Left lung (tissue), 10 donors: ENCODE results near the gene VPS35. TPM values are rescaled to one million over a fixed set of nuclear protein-coding genes. Genes with fewer than 3 reads are reported as not detected.
A peak's percentile ranks its signal among the peaks of the same experiment; 100 is the strongest.

ENCODE experiments used
- ATAC-seq: fragments of 200-7000 bp; cut with Tn5 transposase; one replicate; pipeline ENCODE4 v1.9.1; 2020; ENCODE audit warnings: moderate library complexity
- DNase-seq, 4 donors: peaks; one replicate each; pipeline ENCODE4 v3.0.0-alpha.2; 2013 to 2020
- H3K27ac ChIP-seq, 2 donors: fragments of 200-600 bp; sonication (generic) in 1 of 2; one replicate each; pipeline versions ENCODE4 v1.5.0 to v1.8.0; 2020 to 2021
- H3K27me3 ChIP-seq, 2 donors: fragments of 200-600 bp; sonication (generic) in 1 of 2; one replicate each; pipeline versions ENCODE4 v1.5.0 to v1.8.0; 2020 to 2021
- H3K36me3 ChIP-seq, 2 donors: fragments of 200-600 bp; sonication (generic) in 1 of 2; one replicate each; pipeline versions ENCODE4 v1.5.0 to v1.8.0; 2020 to 2021
- H3K4me1 ChIP-seq, 2 donors: fragments of 200-600 bp; one replicate each; pipeline ENCODE4 v1.8.0; 2021
- H3K4me3 ChIP-seq, 2 donors: fragments of 200-600 bp; sonication (generic) in 1 of 2; one replicate each; pipeline versions ENCODE4 v1.5.0 to v1.8.0; 2020 to 2021; ENCODE audit warnings: mild to moderate bottlenecking in 1 of 2
- H3K9me3 ChIP-seq, 2 donors: fragments of 200-600 bp; sonication (generic) in 1 of 2; one replicate each; pipeline versions ENCODE4 v1.5.0 to v1.8.0; 2020 to 2021
- intact Hi-C, 2 donors: fragments of 100-400 bp; cut with DNase I; formaldehyde crosslinking; loops; one replicate each; pipeline versions ENCODE4 v1.11.2 to v1.14.2; 2022
- polyA plus RNA-seq, 6 donors: library from polyadenylated mRNA; unstranded; fragments of 120-200 nt; gene quantifications; one replicate each; pipeline ENCODE4 v1.2.1, GENCODE V29; 2013; ENCODE audit not compliant: insufficient read length in 6 of 6
- total RNA-seq, 2 donors: library from RNA; stranded (reverse); fragmentation: NEBNext Ultra II Directional; extraction: Animal tissue kit (Norgen Biotek cat#: 25700); gene quantifications; one replicate each; pipeline ENCODE4 v1.2.1, GENCODE V29; 2021
- TF ChIP-seq, protein P1 (sequence below), 2 donors: fragments of 200-600 bp; sonication (generic) in 1 of 2; IDR thresholded peaks; one replicate each; pipeline versions ENCODE4 v1.5.0 to v1.8.0; 2021; ENCODE audit warnings: antibody characterized with exemption in 2 of 2
- donor health status: DM: no; HTN: yes; CAD: no.
- donor health status: DM: no; HTN: no; CAD: no.

The VPS35 gene
- total and polyA plus RNA-seq, 8 donors = 102 to 161 (median 129) TPM

DNA sequence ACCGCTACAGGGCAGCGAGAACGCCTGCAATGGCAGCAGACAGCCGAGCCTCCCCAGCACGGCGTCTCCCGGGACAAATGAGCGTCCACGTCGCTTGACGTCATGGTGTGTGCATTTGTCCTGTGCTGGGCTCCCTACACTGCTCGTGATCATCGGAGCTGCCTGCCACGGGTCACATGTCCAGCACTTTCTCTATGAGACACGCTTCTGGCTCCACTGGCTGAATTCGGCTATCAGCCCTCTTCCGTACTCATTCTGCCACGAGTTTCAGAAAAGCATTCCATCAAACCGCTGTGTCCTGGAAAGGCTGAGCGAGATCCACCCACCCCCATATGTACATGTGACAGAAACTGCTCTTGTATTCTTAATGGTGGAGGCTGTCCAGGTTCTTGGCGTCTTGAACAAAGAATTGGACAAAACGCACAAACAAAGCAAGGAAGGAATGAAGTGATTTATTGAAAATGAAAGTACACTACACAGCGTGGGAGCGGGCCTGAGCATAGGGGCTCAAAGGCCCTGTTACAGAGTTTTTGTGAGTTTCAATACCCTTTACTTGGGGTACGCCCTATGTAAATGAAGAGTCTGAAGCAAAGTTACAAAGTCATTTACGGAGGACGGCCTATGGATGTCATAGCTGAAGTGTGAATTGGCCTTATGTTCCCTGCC lies 39.3 kb downstream of the VPS35 start:
- H3K27me3 ChIP-seq = no peaks in the 10 kb centered on the region
- H3K27ac ChIP-seq = peak overlapping the region in 1 of 2 donors; percentile 69
- TF ChIP-seq, protein P1, sequence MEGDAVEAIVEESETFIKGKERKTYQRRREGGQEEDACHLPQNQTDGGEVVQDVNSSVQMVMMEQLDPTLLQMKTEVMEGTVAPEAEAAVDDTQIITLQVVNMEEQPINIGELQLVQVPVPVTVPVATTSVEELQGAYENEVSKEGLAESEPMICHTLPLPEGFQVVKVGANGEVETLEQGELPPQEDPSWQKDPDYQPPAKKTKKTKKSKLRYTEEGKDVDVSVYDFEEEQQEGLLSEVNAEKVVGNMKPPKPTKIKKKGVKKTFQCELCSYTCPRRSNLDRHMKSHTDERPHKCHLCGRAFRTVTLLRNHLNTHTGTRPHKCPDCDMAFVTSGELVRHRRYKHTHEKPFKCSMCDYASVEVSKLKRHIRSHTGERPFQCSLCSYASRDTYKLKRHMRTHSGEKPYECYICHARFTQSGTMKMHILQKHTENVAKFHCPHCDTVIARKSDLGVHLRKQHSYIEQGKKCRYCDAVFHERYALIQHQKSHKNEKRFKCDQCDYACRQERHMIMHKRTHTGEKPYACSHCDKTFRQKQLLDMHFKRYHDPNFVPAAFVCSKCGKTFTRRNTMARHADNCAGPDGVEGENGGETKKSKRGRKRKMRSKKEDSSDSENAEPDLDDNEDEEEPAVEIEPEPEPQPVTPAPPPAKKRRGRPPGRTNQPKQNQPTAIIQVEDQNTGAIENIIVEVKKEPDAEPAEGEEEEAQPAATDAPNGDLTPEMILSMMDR (IDR thresholded peaks at IDR 0.05) = no peak
- H3K36me3 ChIP-seq = peaks cover 0 to 9% of the 10 kb centered on the region in 2 donors
- H3K4me1 ChIP-seq = no peaks in the 10 kb centered on the region
- H3K9me3 ChIP-seq = peaks cover 0 to under 1% of the 10 kb centered on the region in 2 donors
- DNase-seq (peak in 1 of 4 donors; percentile 61), ATAC-seq (peak; percentile 79)
- no peak overlapping the region for H3K4me3 ChIP-seq
- intact Hi-C loops = no loop called here

DNA sequence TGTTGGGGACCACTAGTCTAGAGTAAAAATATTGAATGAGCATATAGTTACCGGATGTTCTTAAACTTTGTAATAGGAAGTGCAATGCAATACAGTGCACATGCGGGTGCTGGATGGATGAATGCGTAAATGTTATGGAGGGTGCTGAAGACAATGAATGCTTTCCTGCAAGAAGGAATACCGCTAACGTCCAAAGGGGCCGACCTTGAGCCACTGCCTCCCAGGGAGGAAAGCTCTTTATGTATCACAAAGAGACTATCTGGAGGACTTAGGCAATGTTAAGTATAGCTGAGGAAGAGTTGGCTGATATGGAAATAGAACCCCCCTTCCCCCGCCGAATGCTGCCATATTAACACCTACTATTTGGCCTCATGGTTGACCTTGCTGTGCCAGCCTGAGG lies 40.3 kb downstream of the VPS35 start:
- Histone ChIP-seq H3K27me3 (no peaks in the 10 kb centered on the region), H3K36me3 (peaks cover 0 to 9% of the 10 kb centered on the region in 2 donors), H3K9me3 (peaks cover 0 to 6% of the 10 kb centered on the region in 2 donors), H3K4me1 (no peaks in the 10 kb centered on the region), H3K27ac (no peak overlapping the region), H3K4me3 (no peak overlapping the region)
- intact Hi-C loops = no loop called here
- ATAC-seq = no peak
- TF ChIP-seq, protein P1 (IDR thresholded peaks at IDR 0.05) = no peak
- no peak for DNase-seq

DNA sequence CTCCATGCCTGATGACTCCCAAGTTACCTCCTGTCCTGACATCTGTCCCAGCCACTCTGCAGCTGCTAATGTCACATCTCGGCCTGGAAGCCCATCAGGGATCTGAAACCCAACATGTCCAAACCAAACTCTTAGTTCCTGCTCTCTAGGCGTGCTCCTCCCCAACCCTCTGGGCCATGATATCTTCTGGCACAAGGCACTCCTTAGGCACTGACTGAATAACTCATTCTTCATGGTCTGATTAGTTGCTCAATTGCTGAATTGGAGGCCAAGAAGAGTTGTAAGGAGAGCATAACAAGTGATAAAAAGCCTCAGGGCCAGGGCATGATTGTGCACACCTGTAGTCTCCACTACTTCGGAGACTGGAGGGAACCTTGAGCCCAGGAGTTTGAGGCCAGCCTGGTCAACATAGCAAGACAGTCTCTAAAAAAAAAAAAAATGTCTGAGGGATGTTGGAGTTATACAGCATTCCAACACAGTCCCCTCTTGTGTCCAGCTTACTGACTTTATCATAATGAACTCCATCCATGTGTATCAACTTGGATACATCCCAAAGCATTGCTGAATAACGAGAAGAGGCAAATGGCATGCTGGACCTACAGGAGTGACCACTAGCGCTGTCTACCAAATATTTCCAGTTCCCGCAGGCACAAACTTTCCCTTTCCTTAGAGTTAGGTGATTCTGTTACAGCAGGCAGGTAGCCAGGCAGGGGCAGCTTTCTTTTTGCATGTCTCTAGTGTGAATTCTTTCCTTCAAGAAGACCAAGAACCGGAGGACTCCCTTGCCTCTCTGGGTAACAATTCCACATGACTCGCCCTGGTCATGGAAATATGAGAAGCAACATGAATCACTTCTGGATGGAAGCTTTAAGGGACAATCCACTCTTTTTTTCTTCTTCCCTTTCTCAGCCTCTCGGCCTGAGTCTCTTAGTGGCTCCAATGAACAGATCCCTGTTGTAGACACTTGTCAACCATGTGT lies 49.7 kb downstream of the VPS35 start:
- no peaks in the 10 kb centered on the region for H3K27me3 ChIP-seq
- TF ChIP-seq, protein P1 (IDR thresholded peaks at IDR 0.05) = no peak
- H3K27ac ChIP-seq = no peak overlapping the region
- H3K9me3 ChIP-seq = peaks cover 0 to under 1% of the 10 kb centered on the region in 2 donors
- H3K36me3 ChIP-seq = peaks cover 0 to 5% of the 10 kb centered on the region in 2 donors
- no peak for ATAC-seq
- no peak for DNase-seq
- intact Hi-C loops = no loop called here
- H3K4me1 ChIP-seq = no peaks in the 10 kb centered on the region
- H3K4me3 ChIP-seq = no peak overlapping the region

DNA sequence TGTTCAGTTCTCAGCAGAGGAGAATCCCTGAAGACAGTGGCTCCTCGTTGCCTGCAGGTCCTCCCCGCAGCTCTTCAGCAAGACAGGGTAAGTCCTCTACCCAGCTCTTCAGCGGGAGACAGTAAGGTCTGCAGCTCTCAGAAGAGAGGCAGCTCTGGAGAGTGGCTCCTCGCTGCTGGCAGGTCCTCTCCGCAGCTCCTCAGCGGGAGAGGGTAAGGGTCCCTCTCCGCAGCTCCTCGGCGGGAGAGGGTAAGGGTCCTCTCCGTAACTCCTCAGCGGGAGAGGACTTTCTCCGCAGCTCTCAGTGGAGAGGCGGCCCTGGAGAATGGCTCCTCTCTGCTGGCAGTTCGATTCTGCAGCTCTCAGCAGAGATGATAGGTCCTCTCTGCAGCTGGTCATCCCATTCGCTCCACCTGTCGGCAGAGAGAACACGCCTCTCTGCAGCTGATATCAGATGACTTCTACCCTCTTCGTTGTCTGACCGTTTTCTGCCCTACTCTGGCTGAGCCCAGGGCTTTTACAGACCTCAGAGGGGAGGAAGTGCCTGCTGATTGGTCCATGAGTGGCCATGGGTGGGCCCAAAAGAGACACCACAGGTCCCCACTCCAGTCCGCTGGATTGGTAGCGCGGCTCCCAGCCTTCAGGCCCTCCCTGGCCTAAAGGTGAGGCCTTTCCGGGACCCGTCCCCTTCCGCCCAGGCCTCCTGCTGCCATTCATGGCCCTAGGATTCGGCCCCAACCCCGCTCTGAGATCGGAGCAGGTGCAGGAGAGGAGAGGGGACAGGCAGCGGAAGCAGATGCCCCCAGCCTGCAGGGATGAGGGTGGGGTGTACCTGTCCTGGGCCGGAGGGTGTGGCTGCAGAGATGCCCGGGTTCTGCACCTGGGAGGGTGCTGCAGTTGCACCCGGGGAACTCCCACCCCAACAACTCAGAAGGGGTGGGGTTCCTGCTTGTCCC lies 55.9 kb downstream of the VPS35 start:
- Histone ChIP-seq H3K9me3 (no peaks in the 10 kb centered on the region), H3K4me1 (peaks cover 0 to 12% of the 10 kb centered on the region in 2 donors), H3K27me3 (no peaks in the 10 kb centered on the region), H3K36me3 (no peaks in the 10 kb centered on the region), H3K27ac (no peak overlapping the region), H3K4me3 (no peak overlapping the region)
- intact Hi-C loops = no loop called here
- TF ChIP-seq, protein P1 (IDR thresholded peaks at IDR 0.05) = no peak
- ATAC-seq (no peak), DNase-seq (no peak)
